Liver (tissue), 9 donors: ENCODE data around the gene EPB41L1. TPM values are rescaled to one million over a fixed set of nuclear protein-coding genes. Genes with fewer than 3 reads are reported as not detected.

ENCODE experiments used
- DNase-seq: peaks from one replicate; pipeline ENCODE4 v3.0.0-alpha.2; 2017; ENCODE audit warnings: low spot score
- H3K27ac ChIP-seq, 2 donors: one replicate each; pipeline ENCODE4 v1.7.0; 2013; ENCODE audit warnings: inconsistent platforms in 2 of 2, low read length in 2 of 2, control low read depth in 1 of 2, low read depth in 1 of 2, mild to moderate bottlenecking in 1 of 2
- H3K27me3 ChIP-seq, 4 donors: one replicate each; pipeline versions ENCODE4 v1.6.1 to v1.7.0; 2013; ENCODE audit warnings: low read length in 3 of 4, inconsistent platforms in 1 of 4, mild to moderate bottlenecking in 1 of 4, moderate library complexity in 1 of 4; ENCODE audit not compliant: control insufficient read depth in 4 of 4, insufficient read depth in 4 of 4
- H3K36me3 ChIP-seq, 4 donors: one replicate each; pipeline versions ENCODE4 v1.6.1 to v1.7.0; 2013; ENCODE audit warnings: low read length in 3 of 4, mild to moderate bottlenecking in 3 of 4, low read depth in 1 of 4, moderate library complexity in 1 of 4; ENCODE audit not compliant: control insufficient read depth in 4 of 4, insufficient read depth in 3 of 4
- H3K4me1 ChIP-seq, 4 donors: one replicate each; pipeline versions ENCODE4 v1.6.1 to v1.7.0; 2013; ENCODE audit warnings: low read length in 3 of 4, mild to moderate bottlenecking in 3 of 4, moderate library complexity in 1 of 4; ENCODE audit not compliant: control insufficient read depth in 4 of 4, insufficient read depth in 4 of 4
- H3K4me3 ChIP-seq, 3 donors: one replicate each; pipeline versions ENCODE4 v1.6.1 to v1.7.0; 2013; ENCODE audit warnings: low read length in 3 of 3, control low read depth in 1 of 3, low read depth in 1 of 3, mild to moderate bottlenecking in 1 of 3
- H3K9ac ChIP-seq, 2 donors: one replicate each; pipeline ENCODE4 v1.7.0; 2013; ENCODE audit warnings: low read length in 2 of 2, mild to moderate bottlenecking in 2 of 2, moderate library complexity in 2 of 2, control low read depth in 1 of 2, low read depth in 1 of 2
- H3K9me3 ChIP-seq, 4 donors: one replicate each; pipeline versions ENCODE4 v1.6.1 to v1.7.0; 2013; ENCODE audit warnings: low read length in 3 of 4; ENCODE audit not compliant: control insufficient read depth in 4 of 4
- EGR1 ChIP-seq, 2 donors: IDR thresholded peaks; 2 replicates each; pipeline ENCODE4 v1.6.1; 2016 to 2018; ENCODE audit warnings: antibody characterized with exemption in 2 of 2, low read depth in 2 of 2
- GABPA ChIP-seq, 2 donors: IDR thresholded peaks in 1 of 2; conservative IDR thresholded peaks in 1 of 2; 2 replicates each; pipeline ENCODE4 v1.6.1; 2016; ENCODE audit warnings: antibody characterized with exemption in 2 of 2, mild to moderate bottlenecking in 1 of 2, moderate library complexity in 1 of 2
- HNF4A ChIP-seq, 2 donors: conservative IDR thresholded peaks; 2 replicates each; pipeline ENCODE4 v1.6.1; 2016; ENCODE audit warnings: antibody characterized with exemption in 2 of 2, mild to moderate bottlenecking in 2 of 2
- JUND ChIP-seq, 2 donors: IDR thresholded peaks; 2 replicates each; pipeline ENCODE4 v1.6.1; 2016; ENCODE audit warnings: antibody characterized with exemption in 2 of 2
- NR2F2 ChIP-seq: IDR thresholded peaks from 2 replicates; pipeline ENCODE4 v1.6.1; 2016; ENCODE audit warnings: antibody characterized with exemption
- RAD21 ChIP-seq, 2 donors: IDR thresholded peaks; 2 replicates each; pipeline ENCODE4 v1.6.1; 2016; ENCODE audit warnings: antibody characterized with exemption in 2 of 2, mild to moderate bottlenecking in 2 of 2
- RXRA ChIP-seq, 2 donors: IDR thresholded peaks; 2 replicates each; pipeline ENCODE4 v1.6.1; 2017 to 2018; ENCODE audit warnings: antibody characterized with exemption in 2 of 2, mild to moderate bottlenecking in 1 of 2
- SP1 ChIP-seq: IDR thresholded peaks from 2 replicates; pipeline ENCODE4 v1.6.1; 2018; ENCODE audit warnings: antibody characterized with exemption, mild to moderate bottlenecking
- YY1 ChIP-seq: IDR thresholded peaks from 2 replicates; pipeline ENCODE4 v1.6.1; 2016; ENCODE audit warnings: antibody characterized with exemption, mild to moderate bottlenecking
- WGBS: extraction: QIAGEN DNeasy Blood & Tissue Kit; methylation state at CpG from one replicate; pipeline ENCODE4 v1.1.7; 2013; 5-methylcytosine and 5-hydroxymethylcytosine counted together
- polyA plus RNA-seq, 2 donors: library from polyadenylated mRNA; stranded (reverse) in 1 of 2; unstranded in 1 of 2; fragments of 200-250 nt in 1 of 2; fragments of >200 nt in 1 of 2; fragmentation: Nextera tagmentation in 1 of 2; extraction: Ambion mirVana in 1 of 2; gene quantifications; one replicate each; pipeline versions ENCODE4 v1.2.1 to v1.2.3, GENCODE V29; 2013 to 2015
- total RNA-seq, 2 donors: library from RNA; depleted of rRNA; stranded (reverse); fragments of >200 nt; gene quantifications; one replicate each; pipeline ENCODE4 v1.2.3, GENCODE V29; 2014
- TF ChIP-seq, protein P1 (sequence below): fragments of 150-350 bp; IDR thresholded peaks from 2 replicates; pipeline ENCODE4 v1.5.1; 2017; ENCODE audit warnings: improper control_type of control experiment, low read depth, low read length; ENCODE audit not compliant: missing input control
- TF ChIP-seq, protein P2 (sequence below): IDR thresholded peaks from 2 replicates; pipeline ENCODE4 v1.6.1; 2016; ENCODE audit warnings: antibody characterized with exemption
- TF ChIP-seq, protein P3 (sequence below): IDR thresholded peaks from 2 replicates; pipeline ENCODE4 v1.6.1; 2016; ENCODE audit warnings: antibody characterized with exemption, mild to moderate bottlenecking
- donor health status: healthy.
- donor health status: healthy.
- donor health status: healthy.
- donor health status: healthy.
- donor health status: healthy.

Gene EPB41L1
- total and polyA plus RNA-seq, 4 donors: 2.4 to 11.9 (median 4.3) TPM

DNA sequence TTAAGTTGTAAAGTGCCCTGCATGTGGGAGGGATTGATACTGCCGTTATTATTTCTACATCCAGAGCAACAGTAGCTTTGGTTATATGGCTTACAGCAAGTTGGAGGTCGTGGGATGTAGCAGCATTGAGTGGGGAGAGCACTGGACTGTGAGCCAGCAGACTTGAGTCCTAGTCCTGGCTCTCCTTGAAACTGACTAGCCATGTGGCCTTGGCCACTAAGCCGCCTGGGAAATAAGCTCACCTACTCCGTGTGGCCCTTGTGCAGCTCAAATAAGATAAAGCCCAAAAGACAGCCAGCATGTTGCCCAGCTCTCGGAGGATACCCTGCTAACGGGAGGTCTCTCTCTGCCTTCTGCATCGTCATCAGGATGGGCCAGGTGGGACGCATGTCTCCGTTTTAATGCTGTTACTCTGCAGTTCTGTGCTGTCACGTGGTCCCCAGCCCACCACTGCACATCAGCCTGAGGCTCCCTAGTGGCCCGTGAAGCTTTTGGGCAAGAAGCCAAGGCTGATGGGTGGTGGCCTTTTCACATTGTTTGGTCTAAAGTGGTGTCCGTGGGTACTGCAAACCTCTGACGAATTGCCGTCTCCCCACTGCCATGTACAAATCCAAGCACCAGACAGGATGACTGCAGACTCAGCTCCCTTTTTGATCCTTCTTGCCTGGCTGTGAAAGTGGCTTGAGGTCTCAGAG lies 7.9 kb downstream of the EPB41L1 start:
- no peak for DNase-seq
- Histone ChIP-seq H3K27me3 (no peaks in the 10 kb centered on the region), H3K4me1 (no peaks in the 10 kb centered on the region), H3K9me3 (no peaks in the 10 kb centered on the region), H3K36me3 (no peaks in the 10 kb centered on the region), H3K9ac (no peak overlapping the region), H3K27ac (no peak overlapping the region), H3K4me3 (no peak overlapping the region)
- no peak for TF ChIP-seq NR2F2
- TF ChIP-seq GABPA (IDR thresholded peaks at IDR 0.05 in 1 of 2, conservative IDR thresholded peaks at IDR 0.05 in 1 of 2): no peak
- TF ChIP-seq YY1: no peak
- TF ChIP-seq, protein P1, sequence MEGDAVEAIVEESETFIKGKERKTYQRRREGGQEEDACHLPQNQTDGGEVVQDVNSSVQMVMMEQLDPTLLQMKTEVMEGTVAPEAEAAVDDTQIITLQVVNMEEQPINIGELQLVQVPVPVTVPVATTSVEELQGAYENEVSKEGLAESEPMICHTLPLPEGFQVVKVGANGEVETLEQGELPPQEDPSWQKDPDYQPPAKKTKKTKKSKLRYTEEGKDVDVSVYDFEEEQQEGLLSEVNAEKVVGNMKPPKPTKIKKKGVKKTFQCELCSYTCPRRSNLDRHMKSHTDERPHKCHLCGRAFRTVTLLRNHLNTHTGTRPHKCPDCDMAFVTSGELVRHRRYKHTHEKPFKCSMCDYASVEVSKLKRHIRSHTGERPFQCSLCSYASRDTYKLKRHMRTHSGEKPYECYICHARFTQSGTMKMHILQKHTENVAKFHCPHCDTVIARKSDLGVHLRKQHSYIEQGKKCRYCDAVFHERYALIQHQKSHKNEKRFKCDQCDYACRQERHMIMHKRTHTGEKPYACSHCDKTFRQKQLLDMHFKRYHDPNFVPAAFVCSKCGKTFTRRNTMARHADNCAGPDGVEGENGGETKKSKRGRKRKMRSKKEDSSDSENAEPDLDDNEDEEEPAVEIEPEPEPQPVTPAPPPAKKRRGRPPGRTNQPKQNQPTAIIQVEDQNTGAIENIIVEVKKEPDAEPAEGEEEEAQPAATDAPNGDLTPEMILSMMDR: no peak
- 71% methylated on average over 14 of the region's 14 CpGs for WGBS

DNA sequence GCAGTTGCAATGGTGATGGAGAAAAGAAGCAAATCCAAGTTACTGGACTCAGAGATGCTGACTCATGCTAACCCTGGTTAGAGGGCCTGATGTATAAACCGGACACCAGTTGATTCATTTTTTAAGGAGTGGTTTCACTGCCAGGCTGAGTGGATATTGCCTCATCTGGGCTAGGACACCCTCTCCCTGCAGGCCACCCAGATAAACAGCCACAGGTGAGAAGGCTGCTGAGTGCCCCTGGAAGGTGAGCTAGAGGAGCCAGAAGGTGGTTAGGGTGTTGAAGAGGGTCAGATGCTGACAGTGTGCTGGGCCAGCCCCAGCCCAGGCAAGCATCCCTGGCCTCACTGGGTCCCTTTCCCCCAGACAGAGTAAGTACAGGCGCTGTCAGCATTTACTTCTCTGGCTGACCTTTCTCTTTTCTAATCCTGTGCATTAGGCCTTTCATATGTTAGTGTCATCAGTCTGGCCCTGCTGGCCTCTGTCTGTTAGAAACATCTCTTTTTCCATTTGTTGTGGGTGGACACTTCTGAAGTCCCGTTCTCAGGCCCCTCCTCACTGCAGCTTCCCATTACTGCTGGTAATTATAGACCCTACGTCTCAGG lies 13.5 kb downstream of the EPB41L1 start:
- no peaks in the 10 kb centered on the region for H3K36me3 ChIP-seq
- no peaks in the 10 kb centered on the region for H3K27me3 ChIP-seq
- no peak for DNase-seq
- H3K27ac ChIP-seq: no peak overlapping the region
- H3K9ac ChIP-seq: no peak overlapping the region
- H3K4me1 ChIP-seq: no peaks in the 10 kb centered on the region
- WGBS: 88% methylated on average over 4 of the region's 4 CpGs
- H3K4me3 ChIP-seq: no peak overlapping the region
- TF ChIP-seq HNF4A (conservative IDR thresholded peaks at IDR 0.05) (no peak), NR2F2 (peak; percentile 32)
- H3K9me3 ChIP-seq: no peaks in the 10 kb centered on the region

DNA sequence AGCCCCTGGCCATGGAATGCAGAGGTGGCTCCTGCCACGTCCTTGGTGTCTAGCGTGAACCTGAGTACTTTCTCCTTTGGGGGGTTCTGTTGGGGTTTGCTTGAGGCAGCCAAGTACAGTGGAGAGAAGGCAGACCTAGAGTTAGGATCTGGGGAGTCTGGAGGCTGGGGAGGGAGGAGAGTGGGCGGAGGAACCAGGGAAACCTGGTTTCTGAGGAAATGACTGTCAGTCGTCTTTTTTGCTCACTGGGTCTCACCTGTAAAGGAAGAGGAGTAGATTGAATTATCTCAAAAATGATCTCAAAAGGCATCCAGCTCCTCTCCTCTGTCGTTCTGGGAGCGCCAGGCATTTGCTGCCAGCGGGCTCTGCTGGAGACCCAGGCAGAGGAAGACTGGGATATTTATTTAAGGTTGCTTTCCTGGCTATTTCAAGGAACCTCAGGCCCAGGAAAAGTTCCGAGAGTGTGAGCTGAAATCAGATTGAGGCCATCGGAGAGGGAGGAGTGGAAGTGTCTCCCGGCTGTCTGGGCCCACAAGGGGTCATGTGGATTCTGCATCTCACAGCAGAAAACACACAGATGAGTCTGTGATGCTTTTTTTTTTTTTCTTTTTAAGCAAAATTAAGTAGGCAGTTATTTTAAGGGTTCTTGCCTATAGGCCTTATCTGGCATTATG lies 16.1 kb downstream of the EPB41L1 start:
- 87% methylated on average over 10 of the region's 10 CpGs for WGBS
- no peaks in the 10 kb centered on the region for H3K9me3 ChIP-seq
- DNase-seq: no peak
- H3K27ac ChIP-seq: no peak overlapping the region
- H3K36me3 ChIP-seq: no peaks in the 10 kb centered on the region
- no peaks in the 10 kb centered on the region for H3K4me1 ChIP-seq
- TF ChIP-seq HNF4A (conservative IDR thresholded peaks at IDR 0.05) (no peak), EGR1 (IDR thresholded peaks at IDR 0.05; ENCODE audit: low read depth in 2 of 2) (no peak), SP1 (no peak), GABPA (IDR thresholded peaks at IDR 0.05 in 1 of 2, conservative IDR thresholded peaks at IDR 0.05 in 1 of 2) (no peak), JUND (IDR thresholded peaks at IDR 0.05) (no peak), RXRA (IDR thresholded peaks at IDR 0.05) (no peak), RAD21 (IDR thresholded peaks at IDR 0.05) (no peak)
- TF ChIP-seq, protein P2, sequence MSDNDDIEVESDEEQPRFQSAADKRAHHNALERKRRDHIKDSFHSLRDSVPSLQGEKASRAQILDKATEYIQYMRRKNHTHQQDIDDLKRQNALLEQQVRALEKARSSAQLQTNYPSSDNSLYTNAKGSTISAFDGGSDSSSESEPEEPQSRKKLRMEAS: no peak
- TF ChIP-seq, protein P3, sequence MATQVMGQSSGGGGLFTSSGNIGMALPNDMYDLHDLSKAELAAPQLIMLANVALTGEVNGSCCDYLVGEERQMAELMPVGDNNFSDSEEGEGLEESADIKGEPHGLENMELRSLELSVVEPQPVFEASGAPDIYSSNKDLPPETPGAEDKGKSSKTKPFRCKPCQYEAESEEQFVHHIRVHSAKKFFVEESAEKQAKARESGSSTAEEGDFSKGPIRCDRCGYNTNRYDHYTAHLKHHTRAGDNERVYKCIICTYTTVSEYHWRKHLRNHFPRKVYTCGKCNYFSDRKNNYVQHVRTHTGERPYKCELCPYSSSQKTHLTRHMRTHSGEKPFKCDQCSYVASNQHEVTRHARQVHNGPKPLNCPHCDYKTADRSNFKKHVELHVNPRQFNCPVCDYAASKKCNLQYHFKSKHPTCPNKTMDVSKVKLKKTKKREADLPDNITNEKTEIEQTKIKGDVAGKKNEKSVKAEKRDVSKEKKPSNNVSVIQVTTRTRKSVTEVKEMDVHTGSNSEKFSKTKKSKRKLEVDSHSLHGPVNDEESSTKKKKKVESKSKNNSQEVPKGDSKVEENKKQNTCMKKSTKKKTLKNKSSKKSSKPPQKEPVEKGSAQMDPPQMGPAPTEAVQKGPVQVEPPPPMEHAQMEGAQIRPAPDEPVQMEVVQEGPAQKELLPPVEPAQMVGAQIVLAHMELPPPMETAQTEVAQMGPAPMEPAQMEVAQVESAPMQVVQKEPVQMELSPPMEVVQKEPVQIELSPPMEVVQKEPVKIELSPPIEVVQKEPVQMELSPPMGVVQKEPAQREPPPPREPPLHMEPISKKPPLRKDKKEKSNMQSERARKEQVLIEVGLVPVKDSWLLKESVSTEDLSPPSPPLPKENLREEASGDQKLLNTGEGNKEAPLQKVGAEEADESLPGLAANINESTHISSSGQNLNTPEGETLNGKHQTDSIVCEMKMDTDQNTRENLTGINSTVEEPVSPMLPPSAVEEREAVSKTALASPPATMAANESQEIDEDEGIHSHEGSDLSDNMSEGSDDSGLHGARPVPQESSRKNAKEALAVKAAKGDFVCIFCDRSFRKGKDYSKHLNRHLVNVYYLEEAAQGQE: no peak
- H3K4me3 ChIP-seq: no peak overlapping the region
- no peak overlapping the region for H3K9ac ChIP-seq
- H3K27me3 ChIP-seq: no peaks in the 10 kb centered on the region
